ENCODE data around the gene PPARD.

DNA sequence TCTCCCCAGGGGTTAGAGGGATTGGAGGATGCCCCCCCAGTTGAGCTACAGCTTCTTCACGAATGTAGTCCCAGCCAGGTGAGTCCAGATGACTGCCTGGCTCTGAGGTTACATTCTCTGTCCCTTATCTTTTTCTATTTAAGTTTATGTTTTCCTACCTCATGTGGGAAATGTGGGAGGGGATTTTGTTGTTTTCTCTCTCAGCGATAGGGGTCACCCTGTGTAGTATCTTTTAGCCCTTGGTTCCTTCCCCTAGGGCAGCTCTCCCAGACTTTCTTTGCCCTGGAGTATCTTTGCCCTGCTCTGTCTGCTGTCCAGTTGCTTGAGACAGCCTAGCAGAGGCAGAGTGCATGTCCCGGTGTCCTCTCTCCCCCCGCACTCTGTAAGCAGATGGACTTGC is 115.5 kb downstream of the PPARD start:
- TF ChIP-seq, protein P1, sequence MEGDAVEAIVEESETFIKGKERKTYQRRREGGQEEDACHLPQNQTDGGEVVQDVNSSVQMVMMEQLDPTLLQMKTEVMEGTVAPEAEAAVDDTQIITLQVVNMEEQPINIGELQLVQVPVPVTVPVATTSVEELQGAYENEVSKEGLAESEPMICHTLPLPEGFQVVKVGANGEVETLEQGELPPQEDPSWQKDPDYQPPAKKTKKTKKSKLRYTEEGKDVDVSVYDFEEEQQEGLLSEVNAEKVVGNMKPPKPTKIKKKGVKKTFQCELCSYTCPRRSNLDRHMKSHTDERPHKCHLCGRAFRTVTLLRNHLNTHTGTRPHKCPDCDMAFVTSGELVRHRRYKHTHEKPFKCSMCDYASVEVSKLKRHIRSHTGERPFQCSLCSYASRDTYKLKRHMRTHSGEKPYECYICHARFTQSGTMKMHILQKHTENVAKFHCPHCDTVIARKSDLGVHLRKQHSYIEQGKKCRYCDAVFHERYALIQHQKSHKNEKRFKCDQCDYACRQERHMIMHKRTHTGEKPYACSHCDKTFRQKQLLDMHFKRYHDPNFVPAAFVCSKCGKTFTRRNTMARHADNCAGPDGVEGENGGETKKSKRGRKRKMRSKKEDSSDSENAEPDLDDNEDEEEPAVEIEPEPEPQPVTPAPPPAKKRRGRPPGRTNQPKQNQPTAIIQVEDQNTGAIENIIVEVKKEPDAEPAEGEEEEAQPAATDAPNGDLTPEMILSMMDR (conservative IDR thresholded peaks at IDR 0.05; ENCODE audit: low read depth, low read length) = no peak
- TF ChIP-seq EZH2 (IDR thresholded peaks at IDR 0.05; ENCODE audit: borderline replicate concordance, low read depth, low read length, poor library complexity, severe bottlenecking) = no peak

All from A673 (cell line).